Epithelial cell of proximal tubule (primary cell): ENCODE data around the gene FMR1NB. TPM values are rescaled to one million over a fixed set of nuclear protein-coding genes. Genes with fewer than 3 reads are reported as not detected.

Experiments used
- DNase-seq: peaks from one replicate; pipeline ENCODE4 v3.0.0-alpha.2; 2011; ENCODE audit warnings: low read depth
- H3K4me3 ChIP-seq: 2 replicates; pipeline ENCODE4 v1.5.1; 2011; ENCODE audit warnings: low read depth, mild to moderate bottlenecking, low read length
- total RNA-seq: library from RNA; depleted of rRNA; stranded (reverse); fragments of >200 nt; gene quantifications from 2 replicates; pipeline ENCODE4 v1.2.3, GENCODE V29; 2015
- TF ChIP-seq, protein P1 (sequence below): conservative IDR thresholded peaks from 2 replicates; pipeline ENCODE4 v1.5.1; 2012; ENCODE audit warnings: low read depth, mild to moderate bottlenecking, low read length

FMR1NB gene
- total RNA-seq, 1 donor from 2014 or later, result not detected

DNA sequence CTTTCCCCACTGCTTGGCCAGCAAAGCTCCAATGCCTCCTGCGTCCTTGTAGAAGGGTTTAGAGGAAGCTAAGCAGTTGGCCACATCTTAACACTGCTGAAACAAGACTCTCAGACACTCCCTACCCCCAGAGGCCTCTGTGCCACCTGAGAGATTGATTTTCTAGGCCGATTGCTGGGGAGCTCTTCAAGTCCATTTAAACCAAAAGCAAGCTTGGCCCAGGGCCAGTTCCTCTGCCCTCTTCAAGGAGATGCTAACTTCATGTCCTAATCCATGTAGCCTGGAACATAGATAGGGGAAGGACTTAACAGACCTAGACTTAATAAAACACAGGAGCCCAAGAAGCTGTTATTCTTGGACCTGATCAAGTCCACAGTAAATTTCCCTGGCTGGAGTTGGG, 27.2 kb upstream of the FMR1NB start:
- TF ChIP-seq, protein P1, sequence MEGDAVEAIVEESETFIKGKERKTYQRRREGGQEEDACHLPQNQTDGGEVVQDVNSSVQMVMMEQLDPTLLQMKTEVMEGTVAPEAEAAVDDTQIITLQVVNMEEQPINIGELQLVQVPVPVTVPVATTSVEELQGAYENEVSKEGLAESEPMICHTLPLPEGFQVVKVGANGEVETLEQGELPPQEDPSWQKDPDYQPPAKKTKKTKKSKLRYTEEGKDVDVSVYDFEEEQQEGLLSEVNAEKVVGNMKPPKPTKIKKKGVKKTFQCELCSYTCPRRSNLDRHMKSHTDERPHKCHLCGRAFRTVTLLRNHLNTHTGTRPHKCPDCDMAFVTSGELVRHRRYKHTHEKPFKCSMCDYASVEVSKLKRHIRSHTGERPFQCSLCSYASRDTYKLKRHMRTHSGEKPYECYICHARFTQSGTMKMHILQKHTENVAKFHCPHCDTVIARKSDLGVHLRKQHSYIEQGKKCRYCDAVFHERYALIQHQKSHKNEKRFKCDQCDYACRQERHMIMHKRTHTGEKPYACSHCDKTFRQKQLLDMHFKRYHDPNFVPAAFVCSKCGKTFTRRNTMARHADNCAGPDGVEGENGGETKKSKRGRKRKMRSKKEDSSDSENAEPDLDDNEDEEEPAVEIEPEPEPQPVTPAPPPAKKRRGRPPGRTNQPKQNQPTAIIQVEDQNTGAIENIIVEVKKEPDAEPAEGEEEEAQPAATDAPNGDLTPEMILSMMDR, result no peak
- H3K4me3 ChIP-seq, result no peak overlapping the region
- DNase-seq, result no peak

DNA sequence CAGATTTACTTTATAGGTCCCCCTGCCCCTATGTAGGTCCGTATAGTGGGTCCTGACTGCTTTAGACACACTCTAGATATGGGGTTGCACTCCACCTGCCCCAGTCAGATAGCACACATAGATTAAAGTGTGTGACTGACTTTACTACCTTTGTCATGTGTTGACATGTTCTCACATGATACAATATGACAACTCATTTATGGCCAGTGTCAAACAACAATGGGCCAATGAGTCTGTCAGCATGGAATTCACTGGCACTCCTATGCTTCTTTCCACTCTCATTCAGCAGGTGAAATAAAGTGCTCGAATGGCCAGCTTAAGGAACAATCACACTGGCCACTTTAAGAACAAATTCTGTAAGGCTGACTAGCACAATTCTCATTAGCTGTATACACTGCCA, 23.8 kb upstream of the FMR1NB start:
- TF ChIP-seq, protein P1, result no peak
- no peak for DNase-seq
- H3K4me3 ChIP-seq, result no peak overlapping the region

DNA sequence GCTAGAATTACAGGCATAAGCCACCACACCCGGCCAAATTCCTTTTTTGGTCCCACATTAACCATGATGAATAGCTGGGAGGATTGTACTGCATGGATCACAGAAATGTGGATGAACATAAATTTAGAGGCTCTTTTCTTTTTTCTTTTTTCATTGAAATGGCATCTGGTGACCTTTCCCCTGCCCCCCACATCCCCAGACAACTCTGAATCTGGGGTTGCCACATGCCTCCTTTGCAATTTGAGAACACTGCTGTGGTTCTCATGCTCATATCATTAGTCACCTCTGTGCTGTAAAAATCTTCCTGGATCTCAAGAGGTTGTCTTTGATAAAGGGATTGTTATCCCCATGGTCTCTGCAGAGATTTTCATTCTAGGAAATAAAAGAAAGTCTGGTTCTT, 22.8 kb upstream of the FMR1NB start:
- TF ChIP-seq, protein P1, result no peak
- no peak for DNase-seq
- H3K4me3 ChIP-seq, result no peak overlapping the region

DNA sequence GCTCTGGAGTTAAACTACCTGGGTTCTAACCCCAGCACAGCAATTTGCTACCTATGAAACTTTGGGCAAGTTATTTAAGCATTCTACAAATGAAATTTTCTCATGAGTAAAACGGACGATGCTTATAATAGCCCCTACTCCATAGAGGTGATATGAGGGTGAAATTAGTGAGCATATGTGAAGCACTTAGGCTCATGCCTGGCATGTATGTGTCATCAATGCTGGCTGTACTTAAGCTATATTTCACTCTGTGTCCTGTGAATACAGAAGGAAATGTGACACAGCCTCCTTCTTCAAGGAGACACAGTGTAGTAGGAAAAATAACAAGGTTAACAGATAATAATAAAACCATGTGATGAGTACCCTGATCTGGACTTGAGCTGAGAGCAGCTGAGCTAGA, 20.4 kb upstream of the FMR1NB start:
- TF ChIP-seq, protein P1, result no peak
- H3K4me3 ChIP-seq, result no peak overlapping the region
- DNase-seq, result no peak

DNA sequence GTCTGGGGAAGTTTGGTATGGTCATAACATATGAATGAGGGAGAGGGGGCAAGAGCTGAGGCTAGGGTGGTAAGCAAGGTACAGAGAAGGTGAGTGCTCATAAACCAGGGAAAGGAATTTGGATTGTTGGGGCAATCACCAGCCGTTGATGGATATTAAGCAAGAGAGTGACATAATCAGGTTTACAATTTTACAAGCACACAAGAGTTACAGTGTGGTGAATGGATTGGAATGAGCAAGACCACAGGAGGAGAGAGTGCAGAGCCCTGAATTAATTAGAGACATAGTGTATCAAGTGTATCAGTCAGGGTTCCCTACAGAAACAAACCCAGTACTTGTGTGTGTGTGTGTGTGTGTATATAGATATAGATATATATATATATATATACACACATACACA, 18.7 kb upstream of the FMR1NB start:
- DNase-seq, result no peak
- TF ChIP-seq, protein P1, result no peak
- H3K4me3 ChIP-seq, result no peak overlapping the region

DNA sequence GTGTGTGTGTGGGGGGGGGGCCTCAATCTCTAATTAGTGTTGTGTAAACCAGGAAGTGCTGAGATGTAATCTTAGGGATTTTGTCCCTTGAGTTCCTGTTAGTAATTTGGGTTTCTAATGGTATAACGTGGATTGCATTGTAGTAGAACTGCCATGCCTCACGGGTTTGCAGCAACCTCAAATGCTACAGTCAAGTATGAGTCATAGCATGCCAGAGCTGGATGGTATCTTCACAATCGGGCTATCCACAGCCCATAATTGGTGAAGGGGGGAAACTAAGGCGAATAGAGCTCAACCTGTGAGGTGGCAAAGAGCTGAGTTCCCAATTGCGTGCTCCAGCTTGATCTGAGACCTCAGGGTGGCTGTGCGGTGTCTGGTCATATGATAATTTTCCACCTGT, 2.2 kb upstream of the FMR1NB start:
- no peak for DNase-seq
- TF ChIP-seq, protein P1, result no peak
- no peak overlapping the region for H3K4me3 ChIP-seq

DNA sequence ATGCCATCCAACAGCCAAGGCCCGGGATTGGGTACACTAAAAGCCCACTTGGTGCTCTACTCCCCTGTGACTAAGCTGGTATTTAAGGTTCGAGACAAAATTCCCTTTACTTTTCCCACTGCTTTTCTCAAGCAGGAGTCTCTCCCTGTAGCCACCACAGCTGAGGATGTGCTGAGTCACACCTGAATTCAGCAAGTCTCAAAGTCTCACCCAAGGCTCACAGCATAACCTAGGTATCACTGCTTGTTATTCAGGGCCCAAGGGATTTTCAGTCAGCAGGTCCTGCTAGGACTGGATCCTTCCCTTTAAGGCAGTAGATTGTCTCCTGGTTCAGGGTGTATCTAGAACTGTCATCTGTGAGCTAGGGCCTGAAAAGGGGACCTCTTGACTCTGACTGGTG, 39.2 kb downstream of the FMR1NB start:
- DNase-seq, result no peak
- TF ChIP-seq, protein P1, result no peak
- no peak overlapping the region for H3K4me3 ChIP-seq
